ENCODE data around the gene FSTL4. TPM values are rescaled to one million over a fixed set of nuclear protein-coding genes. Genes with fewer than 3 reads are reported as not detected.

FSTL4 gene
- total RNA-seq, 4 donors from 2014 or later: 0.22 to 0.47 (median 0.27) TPM; not detected in 1

DNA sequence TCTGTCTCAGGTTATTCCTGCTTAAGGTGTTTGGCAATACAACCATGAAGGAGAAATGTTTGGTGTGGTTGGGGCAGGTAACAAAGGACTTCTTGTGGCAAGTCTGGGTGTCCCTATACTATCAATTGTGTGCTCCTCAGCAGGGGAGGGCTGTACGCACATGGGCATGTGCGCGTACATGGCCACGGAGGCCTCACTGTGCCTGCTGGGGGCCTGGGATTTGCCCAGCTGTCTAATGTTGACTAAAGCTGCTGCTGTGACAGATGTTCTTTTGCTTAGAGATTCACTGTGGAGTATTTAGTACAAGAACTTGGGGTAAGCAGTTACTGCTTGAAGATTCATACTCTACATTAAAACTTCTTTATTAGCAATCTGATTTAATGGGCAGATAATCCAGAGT is 463.0 kb downstream of the FSTL4 start:
- H3K4me1 ChIP-seq: no peaks in the 10 kb centered on the region
- no peak overlapping the region for H3K27ac ChIP-seq
- H3K36me3 ChIP-seq: no peaks in the 10 kb centered on the region
- H3K4me3 ChIP-seq: no peak overlapping the region
- 90 to 96% methylated on average over 4 of the region's 4 CpGs for WGBS, 2 donors (ENCODE audit: low coverage in 1 of 2)
- no peak for TF ChIP-seq CTCF (IDR thresholded peaks at IDR 0.05)
- no peak for TF ChIP-seq POLR2A (IDR thresholded peaks at IDR 0.05)
- no peaks in the 10 kb centered on the region for H3K9me3 ChIP-seq
- no peak for ATAC-seq
- no peaks in the 10 kb centered on the region for H3K27me3 ChIP-seq

DNA sequence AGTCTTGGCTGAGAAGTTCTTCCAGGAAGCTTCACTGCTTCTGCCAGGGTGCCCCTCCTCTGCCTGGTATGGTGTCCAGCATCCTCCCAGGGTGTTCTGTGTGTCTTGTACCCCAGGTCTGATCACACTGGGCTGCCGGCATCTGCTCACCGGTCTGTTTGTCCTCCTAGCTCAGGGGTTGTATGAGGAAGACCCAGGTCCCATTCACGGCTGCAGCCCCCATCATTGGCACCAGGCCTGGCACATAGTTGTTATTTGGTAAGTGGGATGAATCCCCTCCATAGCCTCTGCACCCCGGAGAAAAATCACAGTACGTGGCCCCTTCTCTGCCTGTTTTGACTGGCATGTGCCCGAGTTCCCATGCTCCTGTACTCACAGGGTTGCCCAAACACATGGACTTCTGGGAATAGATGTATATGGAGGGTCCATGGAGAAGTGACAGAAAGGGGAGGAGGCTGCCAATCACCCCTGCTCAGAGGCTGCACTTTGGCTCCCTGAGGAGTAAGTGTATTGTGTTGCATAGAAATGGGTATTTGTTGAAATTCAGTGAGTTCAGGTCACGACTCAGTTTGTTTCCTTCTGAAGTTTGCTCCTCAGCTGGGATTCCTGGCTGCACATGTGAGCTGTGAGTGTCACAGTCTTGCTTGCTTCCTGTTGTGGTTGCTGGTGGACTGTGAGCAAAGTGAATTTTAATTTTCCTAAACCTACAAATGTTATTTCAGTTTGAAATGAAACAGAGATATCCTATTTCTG is 464.4 kb downstream of the FSTL4 start:
- Histone ChIP-seq H3K36me3 (no peaks in the 10 kb centered on the region), H3K27ac (no peak overlapping the region), H3K4me1 (no peaks in the 10 kb centered on the region), H3K4me3 (no peak overlapping the region), H3K27me3 (peaks cover 6% of the 10 kb centered on the region), H3K9me3 (no peaks in the 10 kb centered on the region)
- TF ChIP-seq POLR2AphosphoS5 (IDR thresholded peaks at IDR 0.05) (no peak), POLR2A (IDR thresholded peaks at IDR 0.05) (no peak), CTCF (IDR thresholded peaks at IDR 0.05) (no peak), EP300 (IDR thresholded peaks at IDR 0.05) (no peak)
- WGBS, 2 donors (ENCODE audit: low coverage in 1 of 2): 40 to 86% methylated on average over 1 to 4 of the region's 7 CpGs
- no peak for ATAC-seq

DNA sequence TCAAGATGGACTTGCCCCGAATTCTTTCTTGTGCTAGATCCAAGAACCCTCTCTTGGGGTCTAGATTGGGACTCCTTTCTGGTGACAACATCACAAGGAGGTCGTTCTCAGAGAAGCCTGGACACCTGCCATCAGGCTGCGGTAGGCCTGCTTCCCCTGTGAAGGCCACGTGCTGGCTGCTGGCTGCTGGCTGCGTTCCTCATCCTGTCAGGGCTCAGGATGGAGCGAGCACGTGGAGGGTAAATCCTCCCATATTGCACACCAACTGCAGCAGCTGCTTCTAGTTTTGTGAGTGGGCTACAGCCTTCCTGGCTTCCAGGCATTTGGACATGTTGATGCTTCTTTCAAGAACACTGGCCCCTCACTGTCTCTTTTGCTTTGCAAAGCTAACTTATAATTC is 464.9 kb downstream of the FSTL4 start:
- 30 to 67% methylated on average over 1 to 2 of the region's 7 CpGs for WGBS, 2 donors (ENCODE audit: low coverage in 1 of 2)
- H3K27me3 ChIP-seq: peaks cover 12% of the 10 kb centered on the region
- no peak for ATAC-seq
- no peak overlapping the region for H3K4me3 ChIP-seq
- H3K36me3 ChIP-seq: no peaks in the 10 kb centered on the region
- H3K27ac ChIP-seq: no peak overlapping the region
- TF ChIP-seq EP300 (IDR thresholded peaks at IDR 0.05): no peak
- TF ChIP-seq POLR2AphosphoS5 (IDR thresholded peaks at IDR 0.05): no peak
- TF ChIP-seq CTCF (IDR thresholded peaks at IDR 0.05): no peak
- TF ChIP-seq POLR2A (IDR thresholded peaks at IDR 0.05): no peak
- no peaks in the 10 kb centered on the region for H3K9me3 ChIP-seq
- no peaks in the 10 kb centered on the region for H3K4me1 ChIP-seq

Small RNAs within 50 kb of the gene (small RNA-seq; reads per million reads assigned to genes)
- gene MIR1289-2: 0 reads per million in 4 donors
